ENCODE measurements around the gene SPTBN1. TPM values are rescaled to one million over a fixed set of nuclear protein-coding genes. Genes with fewer than 3 reads are reported as not detected.
"Not testable (repeated sequence)": the region's sequence is repeated elsewhere in the genome, so short reads cannot be mapped to it uniquely, and the experiment has no call there.

Gene SPTBN1
- total RNA-seq, 4 donors from 2014 or later: 353 to 606 (median 498) TPM

DNA sequence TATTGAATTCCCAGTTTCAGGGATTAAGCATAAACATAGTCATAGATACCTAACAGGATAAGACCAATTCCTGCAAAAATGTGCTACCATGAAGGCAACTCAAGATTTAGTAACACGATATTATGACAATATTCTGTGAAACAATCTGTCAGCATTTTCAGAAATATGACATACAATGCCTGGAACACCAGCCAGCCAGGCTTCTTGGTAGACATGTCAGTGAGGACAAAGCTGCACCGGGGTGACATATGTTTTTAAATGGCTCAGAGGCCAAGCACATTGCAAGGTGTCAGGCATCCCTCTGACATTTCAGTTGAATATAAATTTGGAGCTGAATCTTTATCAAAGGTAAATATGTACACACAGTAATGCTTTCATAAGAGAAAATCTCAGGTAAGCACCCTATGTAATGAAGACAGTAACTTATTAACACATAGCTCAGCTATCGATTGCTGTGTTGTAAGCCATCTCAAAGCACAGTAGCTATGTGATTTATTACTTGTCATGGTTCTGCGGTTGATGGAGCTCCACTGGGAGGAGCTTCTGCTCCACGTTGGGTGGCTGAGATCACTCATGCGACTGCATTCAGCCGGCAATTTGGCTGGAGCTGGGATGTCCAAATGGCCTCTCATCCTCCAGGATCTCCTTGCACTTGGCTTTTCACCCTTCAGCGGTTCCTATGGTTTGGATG is 235.5 kb downstream of the SPTBN1 start:
- 62 to 86% methylated on average over 1 to 8 of the region's 8 CpGs for WGBS, 2 donors (ENCODE audit: low coverage in 1 of 2)
- no peaks in the 10 kb centered on the region for H3K9me3 ChIP-seq
- no peaks in the 10 kb centered on the region for H3K4me1 ChIP-seq
- no peak for ATAC-seq
- no peaks in the 10 kb centered on the region for H3K36me3 ChIP-seq
- TF ChIP-seq EP300 (IDR thresholded peaks at IDR 0.05) (no peak), POLR2AphosphoS5 (IDR thresholded peaks at IDR 0.05) (no peak), POLR2A (IDR thresholded peaks at IDR 0.05) (no peak)
- TF ChIP-seq, protein P1, sequence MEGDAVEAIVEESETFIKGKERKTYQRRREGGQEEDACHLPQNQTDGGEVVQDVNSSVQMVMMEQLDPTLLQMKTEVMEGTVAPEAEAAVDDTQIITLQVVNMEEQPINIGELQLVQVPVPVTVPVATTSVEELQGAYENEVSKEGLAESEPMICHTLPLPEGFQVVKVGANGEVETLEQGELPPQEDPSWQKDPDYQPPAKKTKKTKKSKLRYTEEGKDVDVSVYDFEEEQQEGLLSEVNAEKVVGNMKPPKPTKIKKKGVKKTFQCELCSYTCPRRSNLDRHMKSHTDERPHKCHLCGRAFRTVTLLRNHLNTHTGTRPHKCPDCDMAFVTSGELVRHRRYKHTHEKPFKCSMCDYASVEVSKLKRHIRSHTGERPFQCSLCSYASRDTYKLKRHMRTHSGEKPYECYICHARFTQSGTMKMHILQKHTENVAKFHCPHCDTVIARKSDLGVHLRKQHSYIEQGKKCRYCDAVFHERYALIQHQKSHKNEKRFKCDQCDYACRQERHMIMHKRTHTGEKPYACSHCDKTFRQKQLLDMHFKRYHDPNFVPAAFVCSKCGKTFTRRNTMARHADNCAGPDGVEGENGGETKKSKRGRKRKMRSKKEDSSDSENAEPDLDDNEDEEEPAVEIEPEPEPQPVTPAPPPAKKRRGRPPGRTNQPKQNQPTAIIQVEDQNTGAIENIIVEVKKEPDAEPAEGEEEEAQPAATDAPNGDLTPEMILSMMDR (IDR thresholded peaks at IDR 0.05): no peak
- H3K27me3 ChIP-seq: no peaks in the 10 kb centered on the region
- no peak overlapping the region for H3K4me3 ChIP-seq
- no peak overlapping the region for H3K27ac ChIP-seq

DNA sequence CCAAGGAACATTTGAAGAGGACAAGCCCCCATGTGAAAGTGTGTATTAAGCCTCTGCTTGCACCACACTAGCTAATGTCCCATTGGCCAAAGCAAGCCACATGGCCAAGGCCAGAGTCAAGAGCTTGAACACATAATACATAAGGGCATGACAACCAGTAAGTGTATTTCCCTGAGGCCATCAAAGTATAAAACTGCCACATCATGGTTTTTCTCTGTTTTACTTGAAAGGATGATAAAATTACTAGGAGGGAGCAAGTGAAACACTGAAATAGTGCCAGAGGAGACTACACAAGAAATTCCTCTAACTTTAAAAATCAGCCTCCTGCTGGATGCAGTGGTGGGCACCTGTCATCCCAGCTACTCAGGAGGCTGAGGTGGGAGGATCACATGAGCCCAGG is 236.4 kb downstream of the SPTBN1 start:
- H3K4me3 ChIP-seq: no peak overlapping the region
- H3K36me3 ChIP-seq: no peaks in the 10 kb centered on the region
- H3K4me1 ChIP-seq: no peaks in the 10 kb centered on the region
- H3K27ac ChIP-seq: no peak overlapping the region
- no peaks in the 10 kb centered on the region for H3K27me3 ChIP-seq
- TF ChIP-seq EP300 (IDR thresholded peaks at IDR 0.05) (no peak), POLR2AphosphoS5 (IDR thresholded peaks at IDR 0.05) (no peak), POLR2A (IDR thresholded peaks at IDR 0.05) (no peak)
- TF ChIP-seq, protein P1 (IDR thresholded peaks at IDR 0.05): no peak
- no peaks in the 10 kb centered on the region for H3K9me3 ChIP-seq
- ATAC-seq: no peak

DNA sequence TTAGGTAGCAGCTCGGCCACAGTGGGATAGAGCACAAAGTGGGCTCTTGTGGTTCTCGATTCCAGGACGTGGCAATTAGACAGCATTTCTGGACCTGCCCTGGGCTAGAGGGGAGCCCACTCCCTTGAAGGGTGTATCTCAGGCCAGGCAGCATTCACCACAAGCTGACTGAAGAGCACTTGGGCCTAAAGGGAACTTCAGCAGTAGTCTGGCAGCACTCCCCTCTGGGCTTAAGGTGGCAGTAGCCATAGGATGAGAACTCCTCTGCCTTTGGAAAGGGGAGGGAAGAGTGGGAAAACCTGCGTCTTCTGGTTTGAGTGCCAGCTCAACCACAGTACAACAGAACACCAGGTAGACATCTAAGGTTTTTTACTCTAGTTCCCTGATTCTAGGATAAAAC is 239.3 kb downstream of the SPTBN1 start:
- Histone ChIP-seq H3K9me3 (no peaks in the 10 kb centered on the region), H3K27me3 (no peaks in the 10 kb centered on the region), H3K36me3 (no peaks in the 10 kb centered on the region), H3K4me1 (no peaks in the 10 kb centered on the region), H3K27ac (no peak overlapping the region), H3K4me3 (no peak overlapping the region)
- 80 to 92% methylated on average over 1 to 4 of the region's 4 CpGs for WGBS, 2 donors (ENCODE audit: low coverage in 1 of 2)
- no peak for ATAC-seq
- TF ChIP-seq POLR2A (IDR thresholded peaks at IDR 0.05) (no peak), POLR2AphosphoS5 (IDR thresholded peaks at IDR 0.05) (no peak), EP300 (IDR thresholded peaks at IDR 0.05) (no peak)
- TF ChIP-seq, protein P1 (IDR thresholded peaks at IDR 0.05): no peak

DNA sequence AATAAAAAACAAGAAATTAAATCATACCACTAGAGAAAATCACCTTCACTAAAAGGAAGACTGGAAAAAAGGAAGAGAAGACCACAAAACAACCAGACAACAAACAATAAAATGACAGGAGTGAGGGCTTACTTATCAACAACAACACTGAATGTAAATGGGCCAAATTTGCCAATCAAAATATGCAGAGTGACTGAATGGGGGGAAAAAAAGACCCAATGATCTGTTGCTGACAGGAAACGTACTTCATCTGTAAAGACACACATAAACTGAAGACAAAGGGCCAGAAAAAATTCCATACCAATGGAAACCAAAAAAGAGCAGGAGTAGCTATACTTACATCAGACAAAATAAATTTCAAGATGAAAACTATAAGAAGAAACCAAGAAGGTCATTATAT is 241.8 kb downstream of the SPTBN1 start:
- H3K4me3 ChIP-seq: no peak overlapping the region
- H3K36me3 ChIP-seq: no peaks in the 10 kb centered on the region
- H3K27ac ChIP-seq: no peak overlapping the region
- ATAC-seq: no peak
- WGBS, 2 donors (ENCODE audit: low coverage in 1 of 2): 77 to 83% methylated on average over 1 of the region's 1 CpG
- H3K9me3 ChIP-seq: no peaks in the 10 kb centered on the region
- no peaks in the 10 kb centered on the region for H3K4me1 ChIP-seq
- TF ChIP-seq, protein P1 (IDR thresholded peaks at IDR 0.05): no peak
- TF ChIP-seq POLR2A (IDR thresholded peaks at IDR 0.05) (no peak), POLR2AphosphoS5 (IDR thresholded peaks at IDR 0.05) (no peak), EP300 (IDR thresholded peaks at IDR 0.05) (no peak)
- H3K27me3 ChIP-seq: no peaks in the 10 kb centered on the region

DNA sequence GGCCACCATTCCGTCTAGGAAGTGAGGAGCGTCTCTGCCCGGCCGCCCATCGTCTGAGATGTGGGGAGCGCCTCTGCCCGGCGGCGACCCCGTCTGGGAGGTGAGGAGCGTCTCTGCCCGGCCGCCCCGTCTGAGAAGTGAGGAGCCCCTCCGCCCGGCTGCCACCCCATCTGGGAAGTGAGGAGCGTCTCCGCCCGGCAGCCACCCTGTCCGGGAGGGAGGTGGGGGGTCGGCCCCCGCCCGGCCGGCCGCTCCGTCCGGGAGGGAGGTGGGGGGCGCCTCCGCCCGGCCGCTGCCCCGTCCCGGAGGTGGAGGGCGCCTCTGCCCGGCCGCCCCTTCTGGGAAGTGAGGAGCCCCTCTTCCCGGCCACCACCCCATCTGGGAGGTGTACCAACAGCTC is 242.8 kb downstream of the SPTBN1 start:
- WGBS, 2 donors (ENCODE audit: low coverage in 1 of 2): no CpG with 5 or more reads among the region's 37 CpGs
- ATAC-seq, H3K27ac ChIP-seq: not testable (repeated sequence)

More for the DNA sequence above, 242.8 kb downstream of the SPTBN1 start:
- H3K36me3 ChIP-seq, H3K9me3 ChIP-seq, H3K27me3 ChIP-seq, H3K4me1 ChIP-seq, H3K4me3 ChIP-seq: not testable (repeated sequence)

Measured in gastroesophageal sphincter (tissue), 4 donors.